T-helper 22 cell (primary cell): ENCODE results near the gene ARFGEF2.

Experiments used
- DNase-seq: peaks from one replicate; pipeline ENCODE4 v3.0.0-alpha.2; 2020; ENCODE audit warnings: low read depth

The ARFGEF2 gene

GRCh38 chr20:48899881-48900280 lies 21.6 kb upstream of the ARFGEF2 start:
- DNase-seq, result no peak

- no peak for DNase-seq
Observed at GRCh38 chr20:48901326-48901725, 20.2 kb upstream of the ARFGEF2 start.

- DNase-seq, result no peak
Observed at GRCh38 chr20:48903705-48904104, 17.8 kb upstream of the ARFGEF2 start.

- peak; percentile 11 for DNase-seq
Observed at GRCh38 chr20:48904566-48905296, 16.8 kb upstream of the ARFGEF2 start.

- no peak for DNase-seq
Observed at GRCh38 chr20:48905297-48905647, 16.2 kb upstream of the ARFGEF2 start.

GRCh38 chr20:48906221-48906877 lies 15.2 kb upstream of the ARFGEF2 start:
- no peak for DNase-seq

GRCh38 chr20:48908656-48909319 lies 12.7 kb upstream of the ARFGEF2 start:
- DNase-seq, result no peak

GRCh38 chr20:48909910-48910309 lies 11.6 kb upstream of the ARFGEF2 start:
- DNase-seq, result no peak

- DNase-seq, result peak; percentile 14
Observed at GRCh38 chr20:48910347-48910781, 11.1 kb upstream of the ARFGEF2 start.

- no peak for DNase-seq
Observed at GRCh38 chr20:48912065-48912464, 9.4 kb upstream of the ARFGEF2 start.

GRCh38 chr20:48916699-48917098 lies 4.8 kb upstream of the ARFGEF2 start:
- no peak for DNase-seq

- no peak for DNase-seq
Observed at GRCh38 chr20:48919336-48919881, 2.1 kb upstream of the ARFGEF2 start.

- DNase-seq, result no peak
Observed at GRCh38 chr20:48919882-48920526, 1.5 kb upstream of the ARFGEF2 start.

GRCh38 chr20:48920527-48921167 lies 864 bp upstream of the ARFGEF2 start:
- DNase-seq, result no peak

- DNase-seq, result no peak
Observed at GRCh38 chr20:48921883-48922820, 641 bp downstream of the ARFGEF2 start.

GRCh38 chr20:48923149-48923718 lies 1.7 kb downstream of the ARFGEF2 start:
- DNase-seq, result no peak

GRCh38 chr20:48924756-48925109 lies 3.2 kb downstream of the ARFGEF2 start:
- no peak for DNase-seq

GRCh38 chr20:48926267-48926666 lies 4.8 kb downstream of the ARFGEF2 start:
- no peak for DNase-seq

GRCh38 chr20:48926821-48927220 lies 5.3 kb downstream of the ARFGEF2 start:
- no peak for DNase-seq
